GM12875 (cell line): ENCODE data around the gene OSER1.
"Not testable (repeated sequence)": the region's sequence is repeated elsewhere in the genome, so short reads cannot be mapped to it uniquely, and the experiment has no call there.

Experiments
- H3K4me3 ChIP-seq: one replicate; pipeline ENCODE4 v1.5.1; 2011; ENCODE audit warnings: low read depth, low read length, control low read depth
- CTCF ChIP-seq: IDR thresholded peaks from 2 replicates; pipeline ENCODE4 v1.5.1; 2011; ENCODE audit warnings: low read depth, mild to moderate bottlenecking, control low read depth, inconsistent platforms, low read length, moderate library complexity, borderline replicate concordance; ENCODE audit not compliant: insufficient read depth

OSER1 gene

GRCh38 chr20:44200371-44200770 lies 10.2 kb downstream of the OSER1 start:
- H3K4me3 ChIP-seq, result no peak overlapping the region
- TF ChIP-seq CTCF, result no peak

GRCh38 chr20:44199877-44200276 lies 10.7 kb downstream of the OSER1 start:
- TF ChIP-seq CTCF, result no peak
- H3K4me3 ChIP-seq, result no peak overlapping the region

- TF ChIP-seq CTCF, result no peak
Measured at GRCh38 chr20:44198872-44199271, 11.7 kb downstream of the OSER1 start.

GRCh38 chr20:44196271-44196670 lies 14.3 kb downstream of the OSER1 start:
- H3K4me3 ChIP-seq, result no peak overlapping the region
- TF ChIP-seq CTCF, result no peak

More at GRCh38 chr20:44198872-44199271, 11.7 kb downstream of the OSER1 start:
- H3K4me3 ChIP-seq, result no peak overlapping the region

GRCh38 chr20:44195605-44196004 lies 15.0 kb downstream of the OSER1 start:
- H3K4me3 ChIP-seq, result no peak overlapping the region
- TF ChIP-seq CTCF, result no peak

- H3K4me3 ChIP-seq, result no peak overlapping the region
- no peak for TF ChIP-seq CTCF
Measured at GRCh38 chr20:44193801-44194200, 16.8 kb downstream of the OSER1 start.

GRCh38 chr20:44191640-44192039 lies 18.9 kb downstream of the OSER1 start:
- H3K4me3 ChIP-seq, result not testable (repeated sequence)

- peak; percentile 58; the same call in 1 of the 2 replicates for TF ChIP-seq CTCF
Measured at GRCh38 chr20:44190197-44190852, 20.2 kb downstream of the OSER1 start.

More at GRCh38 chr20:44190197-44190852, 20.2 kb downstream of the OSER1 start:
- not testable (repeated sequence) for H3K4me3 ChIP-seq
